GM21515 (cell line): Measurements from ENCODE around the gene STON2.
"Not testable (repeated sequence)": the region's sequence is repeated elsewhere in the genome, so short reads cannot be mapped to it uniquely, and the experiment has no call there.

ENCODE experiments used
- ATAC-seq: cut with Tn5 transposase; IDR thresholded peaks from one replicate; pipeline ENCODE4 v1.9.1; 2021; ENCODE audit not compliant: unreplicated experiment

Gene STON2

GRCh38 chr14:81223788-81224187 lies 176.3 kb downstream of the STON2 start:
- ATAC-seq = not testable (repeated sequence)

DNA sequence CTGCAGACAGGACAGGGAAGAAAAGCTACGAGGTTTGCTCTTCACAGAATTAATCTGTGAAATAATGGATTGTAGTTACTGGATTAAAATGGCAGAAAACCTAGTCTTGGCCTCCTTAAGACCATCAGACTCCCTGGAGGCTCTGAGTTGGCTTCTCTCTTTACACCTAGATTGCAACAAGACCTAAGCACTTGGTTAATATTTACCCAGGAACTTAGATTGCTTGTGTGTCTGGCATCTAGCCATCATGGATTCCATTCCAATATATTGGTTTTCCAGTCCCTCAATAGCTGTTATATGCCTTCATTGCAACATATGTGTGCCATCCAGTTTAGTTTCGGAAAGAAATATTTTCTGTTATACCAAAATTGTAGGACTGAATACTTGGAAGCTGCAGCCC lies 177.4 kb downstream of the STON2 start:
- no peak for ATAC-seq

- no peak for ATAC-seq
Measured at GRCh38 chr14:81222126-81222525, 178.0 kb downstream of the STON2 start.

DNA sequence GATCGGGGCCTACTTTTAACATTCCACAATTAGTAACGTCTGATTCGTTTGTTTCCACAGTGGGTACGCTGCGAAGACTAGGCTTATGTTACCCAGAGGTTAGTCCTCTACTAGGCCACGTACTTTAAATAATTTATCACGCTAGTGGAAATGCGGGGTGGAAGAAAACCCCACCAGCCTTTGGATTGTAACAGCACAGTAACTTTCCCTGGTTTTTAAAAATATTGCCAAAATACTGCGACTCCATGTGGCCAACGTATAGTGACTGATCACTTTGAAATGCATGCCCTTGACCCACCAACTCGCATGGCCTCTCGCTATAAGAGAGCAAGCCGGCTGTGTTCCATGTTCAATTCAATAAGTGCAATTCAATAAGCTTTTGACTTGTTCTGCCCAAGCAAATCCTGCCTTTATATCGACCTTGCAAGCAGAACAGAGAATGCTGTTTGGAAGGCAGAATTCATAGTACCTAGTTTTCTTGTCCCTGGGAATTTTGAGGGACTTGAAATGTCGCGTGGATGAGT lies 178.5 kb downstream of the STON2 start:
- no peak for ATAC-seq

- peak; percentile 79 for ATAC-seq
Measured at GRCh38 chr14:81220830-81221578, 179.1 kb downstream of the STON2 start, which contains the start of gene GTF2A1. Gene GTF2A1 (minus strand): TSS chr14:81220959. CDS start chr14:81220518, 441 bp downstream.

GRCh38 chr14:81220580-81220829 lies 179.6 kb downstream of the STON2 start:
- ATAC-seq = no peak

GRCh38 chr14:81219759-81220579 lies 180.2 kb downstream of the STON2 start:
- ATAC-seq = no peak

DNA sequence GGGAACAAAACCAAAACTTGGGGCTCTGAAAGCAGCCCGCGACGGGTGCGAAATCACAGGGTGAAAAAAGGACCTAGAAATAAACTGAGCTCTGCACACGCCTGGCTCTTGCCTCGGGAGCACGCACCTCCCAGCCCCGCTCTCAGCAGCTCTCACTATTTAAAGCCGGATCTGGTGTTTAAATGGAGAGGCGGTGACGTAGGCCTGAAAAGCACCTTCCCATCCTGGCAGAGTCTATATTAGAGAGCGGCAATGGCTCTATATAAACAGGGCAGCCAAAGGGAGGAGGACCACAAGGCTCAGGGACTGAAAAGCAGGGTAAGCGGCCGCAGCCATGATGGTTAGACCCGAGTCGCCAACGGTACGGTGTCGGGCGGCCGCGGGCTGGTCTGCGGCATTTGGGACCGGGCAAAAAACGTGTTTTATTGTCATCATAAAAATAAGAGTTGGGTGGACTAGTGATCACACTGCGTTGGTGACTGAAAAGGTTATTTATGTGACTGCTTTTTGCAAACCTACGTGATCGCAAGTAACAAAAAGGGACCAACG lies 180.8 kb downstream of the STON2 start:
- ATAC-seq = peak; percentile 66

GRCh38 chr14:81211844-81212243 lies 188.3 kb downstream of the STON2 start:
- no peak for ATAC-seq
